ENCODE data around the gene MRPL34.

GRCh38 chr19:17279436-17279835, 26.2 kb upstream of the MRPL34 start:
- TF ChIP-seq, protein P1, sequence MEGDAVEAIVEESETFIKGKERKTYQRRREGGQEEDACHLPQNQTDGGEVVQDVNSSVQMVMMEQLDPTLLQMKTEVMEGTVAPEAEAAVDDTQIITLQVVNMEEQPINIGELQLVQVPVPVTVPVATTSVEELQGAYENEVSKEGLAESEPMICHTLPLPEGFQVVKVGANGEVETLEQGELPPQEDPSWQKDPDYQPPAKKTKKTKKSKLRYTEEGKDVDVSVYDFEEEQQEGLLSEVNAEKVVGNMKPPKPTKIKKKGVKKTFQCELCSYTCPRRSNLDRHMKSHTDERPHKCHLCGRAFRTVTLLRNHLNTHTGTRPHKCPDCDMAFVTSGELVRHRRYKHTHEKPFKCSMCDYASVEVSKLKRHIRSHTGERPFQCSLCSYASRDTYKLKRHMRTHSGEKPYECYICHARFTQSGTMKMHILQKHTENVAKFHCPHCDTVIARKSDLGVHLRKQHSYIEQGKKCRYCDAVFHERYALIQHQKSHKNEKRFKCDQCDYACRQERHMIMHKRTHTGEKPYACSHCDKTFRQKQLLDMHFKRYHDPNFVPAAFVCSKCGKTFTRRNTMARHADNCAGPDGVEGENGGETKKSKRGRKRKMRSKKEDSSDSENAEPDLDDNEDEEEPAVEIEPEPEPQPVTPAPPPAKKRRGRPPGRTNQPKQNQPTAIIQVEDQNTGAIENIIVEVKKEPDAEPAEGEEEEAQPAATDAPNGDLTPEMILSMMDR (IDR thresholded peaks at IDR 0.05) = no peak
- TF ChIP-seq EZH2phosphoT487 (IDR thresholded peaks at IDR 0.05) = no peak
- no peak for TF ChIP-seq EZH2 (IDR thresholded peaks at IDR 0.05)

Measured in neural progenitor cell (in vitro differentiated cells).